HG03439 (cell line): ENCODE results near the gene CPSF4.
A peak's percentile ranks its signal among the peaks of the same experiment; 100 is the strongest.

ENCODE experiments used
- ATAC-seq: cut with Tn5 transposase; IDR thresholded peaks from one replicate; pipeline ENCODE4 v1.9.1; 2021; ENCODE audit warnings: mild to moderate bottlenecking, moderate library complexity; ENCODE audit not compliant: unreplicated experiment

Gene CPSF4

GRCh38 chr7:99446096-99446495 is 7.4 kb downstream of the CPSF4 start:
- ATAC-seq: no peak

- ATAC-seq: no peak
Measured at GRCh38 chr7:99447943-99448342, 9.2 kb downstream of the CPSF4 start.

GRCh38 chr7:99448855-99449254 is 10.1 kb downstream of the CPSF4 start:
- no peak for ATAC-seq

- ATAC-seq: no peak
Measured at GRCh38 chr7:99449326-99449725, 10.6 kb downstream of the CPSF4 start.

GRCh38 chr7:99451936-99452335 is 13.2 kb downstream of the CPSF4 start:
- no peak for ATAC-seq

- no peak for ATAC-seq
Measured at GRCh38 chr7:99452541-99452940, 13.8 kb downstream of the CPSF4 start.

GRCh38 chr7:99453105-99453504 is 14.4 kb downstream of the CPSF4 start:
- no peak for ATAC-seq

GRCh38 chr7:99455874-99456273 is 17.1 kb downstream of the CPSF4 start:
- no peak for ATAC-seq

GRCh38 chr7:99456288-99456687 is 17.5 kb downstream of the CPSF4 start:
- no peak for ATAC-seq

GRCh38 chr7:99457050-99457649 is 18.4 kb downstream of the CPSF4 start:
- ATAC-seq: no peak

- ATAC-seq: no peak
Measured at GRCh38 chr7:99457650-99458493, 19.1 kb downstream of the CPSF4 start.

- no peak for ATAC-seq
Measured at GRCh38 chr7:99459087-99459486, 20.3 kb downstream of the CPSF4 start.

- no peak for ATAC-seq
Measured at GRCh38 chr7:99460651-99461050, 21.9 kb downstream of the CPSF4 start.

GRCh38 chr7:99461221-99461620 is 22.5 kb downstream of the CPSF4 start:
- ATAC-seq: no peak

GRCh38 chr7:99465421-99465768 is 26.7 kb downstream of the CPSF4 start:
- no peak for ATAC-seq

- no peak for ATAC-seq
Measured at GRCh38 chr7:99468336-99468918, 29.7 kb downstream of the CPSF4 start.

GRCh38 chr7:99469381-99470065 is 30.8 kb downstream of the CPSF4 start:
- ATAC-seq: no peak

- ATAC-seq: peak; percentile 91
Measured at GRCh38 chr7:99472561-99473314, 34.0 kb downstream of the CPSF4 start, which contains the start of gene ZNF789. ZNF789 (plus strand) TSS chr7:99472890; CDS start chr7:99476457, 3,567 bp downstream.

GRCh38 chr7:99473315-99473596 is 34.5 kb downstream of the CPSF4 start:
- no peak for ATAC-seq

- ATAC-seq: no peak
Measured at GRCh38 chr7:99476107-99476506, 37.4 kb downstream of the CPSF4 start.
